ENCODE measurements around the gene TRMT1. TPM values are rescaled to one million over a fixed set of nuclear protein-coding genes. Genes with fewer than 3 reads are reported as not detected.
"Not testable (repeated sequence)": the region's sequence is repeated elsewhere in the genome, so short reads cannot be mapped to it uniquely, and the experiment has no call there.

TRMT1 gene
- total RNA-seq, 6 experiments from 2014 or later, result 36.3 to 49.9 (median 39.6) TPM

DNA sequence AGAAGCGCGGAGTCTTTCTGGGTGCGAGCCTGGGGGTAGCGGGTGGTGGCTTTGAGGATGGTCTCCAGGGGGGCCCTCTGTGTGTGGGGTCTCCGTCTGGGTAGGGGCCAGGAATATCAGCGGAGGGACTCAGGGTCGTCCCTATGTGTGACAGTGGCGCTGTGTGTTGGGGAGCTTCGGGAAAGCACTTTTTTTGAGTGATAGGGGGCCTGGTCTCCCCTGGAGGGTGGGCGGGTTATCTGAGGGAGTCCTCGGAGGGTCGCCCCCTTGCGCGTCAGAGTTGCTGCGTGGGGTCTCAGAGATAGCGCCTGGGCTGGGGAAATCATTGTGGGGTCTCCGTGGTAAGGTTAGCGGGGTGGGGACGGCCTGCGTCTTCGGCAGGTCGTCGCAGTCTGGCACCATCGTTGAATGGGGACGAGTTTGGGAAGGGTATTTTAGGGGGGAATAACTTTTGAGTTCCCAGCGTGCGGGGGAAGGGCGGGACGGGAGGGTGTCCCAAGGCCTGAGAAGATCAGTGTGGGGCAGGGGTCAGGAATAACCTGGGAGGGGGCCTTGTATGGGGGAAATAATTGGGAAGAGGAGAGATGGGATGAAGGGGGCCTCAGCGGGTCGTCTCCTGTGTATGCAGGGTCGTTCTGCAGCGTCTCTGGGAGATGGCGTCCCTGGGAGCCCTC lies 34.5 kb upstream of the TRMT1 start:
- Mint-ChIP-seq H3K27ac (peak overlapping the region; percentile 99), H3K9me3 (peaks cover 19% of the 10 kb centered on the region), H3K4me1 (ENCODE audit: low read depth) (peaks cover 42% of the 10 kb centered on the region), H3K36me3 (ENCODE audit: low read depth) (peaks cover 45% of the 10 kb centered on the region), H3K4me3 (peak overlapping the region; percentile 99), H3K27me3 (ENCODE audit: insufficient read depth) (peaks cover 46% of the 10 kb centered on the region)
- TF ChIP-seq, protein P1, sequence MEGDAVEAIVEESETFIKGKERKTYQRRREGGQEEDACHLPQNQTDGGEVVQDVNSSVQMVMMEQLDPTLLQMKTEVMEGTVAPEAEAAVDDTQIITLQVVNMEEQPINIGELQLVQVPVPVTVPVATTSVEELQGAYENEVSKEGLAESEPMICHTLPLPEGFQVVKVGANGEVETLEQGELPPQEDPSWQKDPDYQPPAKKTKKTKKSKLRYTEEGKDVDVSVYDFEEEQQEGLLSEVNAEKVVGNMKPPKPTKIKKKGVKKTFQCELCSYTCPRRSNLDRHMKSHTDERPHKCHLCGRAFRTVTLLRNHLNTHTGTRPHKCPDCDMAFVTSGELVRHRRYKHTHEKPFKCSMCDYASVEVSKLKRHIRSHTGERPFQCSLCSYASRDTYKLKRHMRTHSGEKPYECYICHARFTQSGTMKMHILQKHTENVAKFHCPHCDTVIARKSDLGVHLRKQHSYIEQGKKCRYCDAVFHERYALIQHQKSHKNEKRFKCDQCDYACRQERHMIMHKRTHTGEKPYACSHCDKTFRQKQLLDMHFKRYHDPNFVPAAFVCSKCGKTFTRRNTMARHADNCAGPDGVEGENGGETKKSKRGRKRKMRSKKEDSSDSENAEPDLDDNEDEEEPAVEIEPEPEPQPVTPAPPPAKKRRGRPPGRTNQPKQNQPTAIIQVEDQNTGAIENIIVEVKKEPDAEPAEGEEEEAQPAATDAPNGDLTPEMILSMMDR (IDR thresholded peaks at IDR 0.05), result no peak
- DNase-seq, result no peak

DNA sequence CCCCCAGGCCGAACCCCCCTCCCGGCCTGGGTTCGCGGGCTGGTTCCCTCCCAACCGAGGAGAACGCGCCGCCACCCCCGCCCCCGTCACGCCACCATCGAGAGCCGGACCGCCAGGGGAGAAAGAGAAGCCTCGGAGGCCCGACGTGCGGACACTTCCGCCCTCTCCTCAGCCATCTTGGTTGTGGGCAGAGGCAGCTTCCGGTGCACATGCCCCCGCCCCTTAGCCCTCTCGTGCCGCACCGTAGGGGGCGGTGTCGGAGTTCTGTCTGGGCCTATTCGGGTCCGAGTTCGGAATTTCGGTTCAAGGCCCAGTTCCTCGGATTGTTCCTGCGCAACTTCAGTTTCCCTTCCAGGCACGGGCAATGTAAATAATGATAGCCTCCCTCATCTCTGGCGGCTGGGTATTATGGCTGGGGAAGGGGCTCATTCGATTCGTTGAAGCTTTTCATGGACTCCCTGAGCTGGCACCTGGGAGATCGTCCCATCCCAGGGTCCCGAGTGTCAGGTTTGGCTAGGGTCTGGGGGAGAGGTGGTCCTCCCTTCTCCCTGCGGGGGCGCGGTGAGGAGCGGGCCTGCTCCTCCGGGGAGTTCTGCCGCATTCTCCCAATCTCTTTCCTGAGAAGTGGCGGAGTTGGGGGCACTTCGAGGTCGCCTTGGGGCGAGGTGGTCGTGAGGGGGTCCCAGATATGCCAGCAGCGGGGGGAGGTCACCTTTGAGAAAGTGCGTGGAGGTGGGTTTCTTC lies 33.8 kb upstream of the TRMT1 start, which contains the start of the genes IER2 and STX10:
TSS of gene IER2 (plus strand) at position 225 of the 744 bp plus-strand sequence. CDS start 2,776 bp downstream, outside the sequence.
TSS of gene STX10 (minus strand) at position 189 of the 744 bp plus-strand sequence. CDS start 202 bp downstream, outside the sequence.
- TF ChIP-seq, protein P1 (IDR thresholded peaks at IDR 0.05), result peak; percentile 76
- H3K27me3 Mint-ChIP-seq (ENCODE audit: insufficient read depth), result peaks cover 43% of the 10 kb centered on the region
- peaks cover 45% of the 10 kb centered on the region for H3K36me3 Mint-ChIP-seq (ENCODE audit: low read depth)

DNA sequence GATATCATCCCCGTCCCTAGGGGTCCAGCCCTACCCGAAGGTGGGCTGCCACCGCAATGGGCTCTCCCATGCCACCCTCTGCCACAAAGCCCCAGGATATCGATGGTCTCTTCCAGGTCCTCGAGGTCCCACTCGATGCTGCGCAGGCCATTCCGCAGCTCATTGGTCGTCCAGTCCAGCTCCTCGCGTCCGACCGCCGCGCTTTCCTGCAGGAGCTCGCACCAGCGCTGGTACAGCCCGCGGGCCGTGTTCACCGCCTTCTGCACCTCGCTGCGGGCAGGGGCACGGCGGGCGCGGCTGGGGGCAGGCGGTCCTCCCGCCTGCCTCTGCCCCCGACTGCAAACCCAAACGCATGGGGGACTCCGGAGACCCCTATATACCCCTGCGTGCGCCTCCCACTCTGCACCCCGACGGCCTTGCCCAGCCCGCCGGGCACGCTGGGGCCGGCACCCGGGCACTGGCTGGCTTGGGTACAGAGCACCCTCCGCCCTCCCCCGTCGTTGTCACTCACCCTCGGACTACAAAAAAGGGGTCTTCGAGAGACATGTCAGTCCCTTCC lies 33.2 kb upstream of the TRMT1 start:
- Mint-ChIP-seq H3K36me3 (ENCODE audit: low read depth) (peaks cover 41% of the 10 kb centered on the region), H3K27ac (peak overlapping the region; percentile 99), H3K9me3 (peaks cover 19% of the 10 kb centered on the region), H3K27me3 (ENCODE audit: insufficient read depth) (peaks cover 36% of the 10 kb centered on the region), H3K4me1 (ENCODE audit: low read depth) (peaks cover 30% of the 10 kb centered on the region), H3K4me3 (peak overlapping the region; percentile 99)
- TF ChIP-seq, protein P1 (IDR thresholded peaks at IDR 0.05), result no peak
- DNase-seq, result peak; percentile 39

More for the DNA sequence above, 33.8 kb upstream of the TRMT1 start, which contains the start of the genes IER2 and STX10:
- H3K27ac Mint-ChIP-seq, result peak within 1 kb of the TSS; percentile 99
- H3K4me1 Mint-ChIP-seq (ENCODE audit: low read depth), result peaks cover 36% of the 10 kb centered on the region
- peak; percentile 94 for DNase-seq
- peak within 1 kb of the TSS; percentile 99 for H3K4me3 Mint-ChIP-seq
- peaks cover 19% of the 10 kb centered on the region for H3K9me3 Mint-ChIP-seq

DNA sequence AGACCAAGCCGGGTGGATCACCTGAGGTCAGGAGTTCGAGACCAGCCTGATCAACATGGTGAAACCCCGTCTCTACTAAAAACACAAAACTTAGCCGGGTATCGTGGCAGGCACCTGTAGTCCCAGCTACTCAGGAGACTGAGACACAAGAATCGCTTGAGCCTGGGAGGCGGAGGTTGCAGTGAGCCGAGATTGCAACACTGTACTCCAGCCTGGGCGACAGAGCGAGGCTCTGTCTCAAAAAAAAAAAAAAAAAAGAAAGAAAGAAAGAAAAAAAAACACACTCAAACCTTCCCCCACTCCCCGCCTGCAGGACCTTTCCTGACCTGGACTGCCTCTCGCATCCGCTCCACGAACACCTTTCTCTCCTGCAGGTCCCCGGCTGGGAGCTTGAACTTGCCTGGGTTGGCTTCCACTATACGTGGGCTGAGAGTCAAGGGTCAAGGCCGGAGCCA lies 32.7 kb upstream of the TRMT1 start:
- peaks cover 39% of the 10 kb centered on the region for H3K36me3 Mint-ChIP-seq (ENCODE audit: low read depth)

DNA sequence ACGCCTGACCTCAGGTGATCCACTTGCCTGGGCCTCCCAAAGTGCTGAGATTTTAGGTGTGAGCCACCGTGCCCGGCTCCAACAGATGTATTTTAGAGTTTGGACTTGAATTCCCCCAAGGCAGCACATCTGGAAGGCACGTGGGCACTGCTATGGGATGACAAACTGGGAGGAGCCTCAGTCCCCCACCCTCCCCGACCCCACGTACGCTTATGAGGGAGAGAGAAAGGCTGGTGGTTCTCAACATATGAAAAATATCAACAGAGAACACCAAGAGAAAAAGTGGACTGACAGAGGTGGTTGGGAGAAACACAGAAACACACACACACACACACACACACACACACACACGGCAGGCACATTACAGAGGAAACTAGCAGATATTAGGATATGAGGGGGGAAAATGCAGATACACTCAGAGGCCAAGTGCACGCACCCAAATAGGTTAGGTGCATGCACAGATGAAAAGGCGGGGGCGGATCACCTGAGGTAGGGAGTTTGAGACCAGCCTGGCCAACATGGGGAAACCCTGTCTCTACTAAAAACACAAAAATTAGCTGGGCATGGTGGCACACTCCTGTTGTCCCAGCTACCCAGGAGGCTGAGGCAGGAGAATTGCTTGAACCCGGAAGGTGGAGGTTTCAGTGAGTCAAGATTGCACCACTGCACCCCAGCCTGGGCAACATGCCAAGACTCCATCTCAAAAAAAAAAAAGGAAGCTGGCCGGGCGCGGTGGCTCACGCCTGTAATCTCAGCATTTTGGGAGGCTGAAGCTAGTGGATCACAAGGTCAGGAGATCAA lies 30.4 kb upstream of the TRMT1 start:
- Mint-ChIP-seq H3K4me1 (ENCODE audit: low read depth) (peaks cover 41% of the 10 kb centered on the region), H3K27me3 (ENCODE audit: insufficient read depth) (peaks cover 12% of the 10 kb centered on the region), H3K9me3 (peaks cover 4% of the 10 kb centered on the region; the same call in 1 of the 2 replicates), H3K27ac (peak overlapping the region; percentile 63), H3K4me3 (peak overlapping the region; percentile 51; the same call in 1 of the 2 replicates), H3K36me3 (ENCODE audit: low read depth) (peaks cover 25% of the 10 kb centered on the region)
- DNase-seq, result no peak
- TF ChIP-seq, protein P1 (IDR thresholded peaks at IDR 0.05), result no peak

More for the DNA sequence above, 32.7 kb upstream of the TRMT1 start:
- peaks cover 31% of the 10 kb centered on the region for H3K27me3 Mint-ChIP-seq (ENCODE audit: insufficient read depth)
- H3K4me1 Mint-ChIP-seq (ENCODE audit: low read depth), result peaks cover 29% of the 10 kb centered on the region
- H3K9me3 Mint-ChIP-seq, result peaks cover 18% of the 10 kb centered on the region
- DNase-seq, result not testable (repeated sequence)
- peak overlapping the region; percentile 99 for H3K4me3 Mint-ChIP-seq
- H3K27ac Mint-ChIP-seq, result peak overlapping the region; percentile 53

Data from HFFc6 (cell line).